ENCODE data around the gene ZNF761. TPM values are rescaled to one million over a fixed set of nuclear protein-coding genes. Genes with fewer than 3 reads are reported as not detected.
"Not testable (repeated sequence)": the region's sequence is repeated elsewhere in the genome, so short reads cannot be mapped to it uniquely, and the experiment has no call there.

ZNF761 gene
- total RNA-seq, 4 donors from 2014 or later: 6.7 to 8.4 (median 7.4) TPM

DNA sequence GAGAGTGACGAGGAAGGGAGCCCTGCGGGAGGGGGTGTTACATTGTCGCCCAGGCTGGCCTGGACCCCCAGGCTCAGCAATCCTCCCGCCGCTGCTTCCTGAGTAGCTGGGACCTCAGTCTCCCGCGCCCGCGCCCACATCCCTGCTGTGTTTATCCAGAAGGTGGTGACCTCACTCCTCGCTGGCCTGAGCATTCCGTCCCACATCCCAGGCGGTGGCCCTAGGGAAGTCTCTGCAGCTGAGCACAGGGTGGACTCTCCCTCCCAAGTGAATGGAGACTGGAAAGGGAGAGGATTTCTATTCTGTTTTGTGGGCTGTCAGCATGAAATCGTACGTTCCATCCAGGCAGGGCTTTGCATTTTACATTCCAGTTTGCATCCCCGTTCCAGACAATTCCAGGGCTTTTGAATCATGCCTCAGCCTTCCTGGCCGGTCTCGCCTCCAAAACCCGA is 37.2 kb upstream of the ZNF761 start:
- intact Hi-C loops (cut with DNase I): loop anchor here (2.0 to 10.0 kb wide), 2 partner anchors 30 to 200 kb away; partner anchors contain the start of genes ZNF525 and ZNF665
- Histone ChIP-seq H3K4me3 (peak overlapping the region; percentile 65 to 85 (median 74)), H3K9me3 (no peaks in the 10 kb centered on the region), H3K27me3 (no peaks in the 10 kb centered on the region), H3K27ac (replicated peaks in 1 of 4) (peak overlapping the region; percentile 79 to 89 (median 84)), H3K36me3 (peaks cover 0 to 18% (median 11%) of the 10 kb centered on the region in 4 donors), H3K4me1 (peaks cover 8 to 30% (median 26%) of the 10 kb centered on the region in 4 donors)
- 2% methylated on average over 18 of the region's 18 CpGs for WGBS
- DNase-seq (ENCODE audit: extremely low spot score): peak; percentile 91
- TF ChIP-seq POLR2AphosphoS5 (IDR thresholded peaks at IDR 0.05) (no peak), POLR2A (IDR thresholded peaks at IDR 0.05; ENCODE audit: low read depth) (no peak), EP300 (IDR thresholded peaks at IDR 0.05) (no peak)
- TF ChIP-seq, protein P1, sequence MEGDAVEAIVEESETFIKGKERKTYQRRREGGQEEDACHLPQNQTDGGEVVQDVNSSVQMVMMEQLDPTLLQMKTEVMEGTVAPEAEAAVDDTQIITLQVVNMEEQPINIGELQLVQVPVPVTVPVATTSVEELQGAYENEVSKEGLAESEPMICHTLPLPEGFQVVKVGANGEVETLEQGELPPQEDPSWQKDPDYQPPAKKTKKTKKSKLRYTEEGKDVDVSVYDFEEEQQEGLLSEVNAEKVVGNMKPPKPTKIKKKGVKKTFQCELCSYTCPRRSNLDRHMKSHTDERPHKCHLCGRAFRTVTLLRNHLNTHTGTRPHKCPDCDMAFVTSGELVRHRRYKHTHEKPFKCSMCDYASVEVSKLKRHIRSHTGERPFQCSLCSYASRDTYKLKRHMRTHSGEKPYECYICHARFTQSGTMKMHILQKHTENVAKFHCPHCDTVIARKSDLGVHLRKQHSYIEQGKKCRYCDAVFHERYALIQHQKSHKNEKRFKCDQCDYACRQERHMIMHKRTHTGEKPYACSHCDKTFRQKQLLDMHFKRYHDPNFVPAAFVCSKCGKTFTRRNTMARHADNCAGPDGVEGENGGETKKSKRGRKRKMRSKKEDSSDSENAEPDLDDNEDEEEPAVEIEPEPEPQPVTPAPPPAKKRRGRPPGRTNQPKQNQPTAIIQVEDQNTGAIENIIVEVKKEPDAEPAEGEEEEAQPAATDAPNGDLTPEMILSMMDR (IDR thresholded peaks at IDR 0.05): no peak

DNA sequence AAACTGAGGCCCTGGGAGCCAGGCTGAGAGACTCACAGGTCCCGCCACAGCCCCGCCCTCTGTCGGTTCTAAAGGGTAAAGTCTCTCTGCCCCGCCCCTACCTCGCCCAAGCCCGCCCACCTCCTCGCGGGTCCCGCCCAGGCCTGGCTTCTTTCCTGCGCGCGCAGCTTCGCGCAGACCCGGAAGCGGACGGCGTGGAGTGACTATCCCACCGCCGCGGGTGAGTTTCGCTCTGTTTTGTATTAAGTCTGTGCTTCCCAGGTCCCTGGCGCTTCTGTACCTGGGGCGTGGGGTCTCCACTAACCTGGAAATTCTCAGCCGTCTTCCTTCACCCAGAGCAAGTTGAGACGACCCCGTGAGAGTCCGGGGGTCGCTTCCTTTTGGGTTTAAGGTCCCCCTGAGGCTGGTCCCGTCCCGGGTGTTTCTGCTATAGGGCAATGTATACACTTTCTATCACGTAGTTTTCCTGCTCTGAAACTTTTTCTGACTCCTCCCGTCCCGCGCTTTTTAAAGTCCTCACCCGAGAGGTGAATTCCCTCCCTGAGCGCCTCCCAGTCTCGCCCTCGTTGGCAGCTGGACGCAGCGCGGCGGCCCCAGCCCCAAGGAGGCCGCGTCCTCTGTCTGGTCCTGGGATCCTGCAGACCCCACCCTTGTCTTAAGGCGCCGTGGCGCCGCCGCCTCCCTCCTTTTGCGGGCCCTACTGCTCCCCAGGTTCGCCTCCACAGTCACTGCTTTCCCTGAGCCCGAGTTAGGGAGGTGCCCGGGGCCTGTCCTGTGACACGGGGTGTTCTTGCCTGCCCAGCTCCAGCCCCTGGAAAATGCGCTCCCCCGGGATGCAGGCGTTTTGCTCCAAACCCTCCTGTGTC is 36.6 kb upstream of the ZNF761 start, which contains the start of gene ZNF765:
TSS of gene ZNF765 (plus strand) at position 176 of the 866 bp plus-strand sequence. CDS start 2,867 bp downstream, outside the sequence.
- WGBS: under 1% methylated on average over 48 of the region's 58 CpGs
- intact Hi-C loops (cut with DNase I): loop anchor here (2.0 to 10.0 kb wide), 2 partner anchors 30 to 200 kb away; partner anchors contain the start of genes ZNF525 and ZNF665
- DNase-seq (ENCODE audit: extremely low spot score): peak; percentile 99

DNA sequence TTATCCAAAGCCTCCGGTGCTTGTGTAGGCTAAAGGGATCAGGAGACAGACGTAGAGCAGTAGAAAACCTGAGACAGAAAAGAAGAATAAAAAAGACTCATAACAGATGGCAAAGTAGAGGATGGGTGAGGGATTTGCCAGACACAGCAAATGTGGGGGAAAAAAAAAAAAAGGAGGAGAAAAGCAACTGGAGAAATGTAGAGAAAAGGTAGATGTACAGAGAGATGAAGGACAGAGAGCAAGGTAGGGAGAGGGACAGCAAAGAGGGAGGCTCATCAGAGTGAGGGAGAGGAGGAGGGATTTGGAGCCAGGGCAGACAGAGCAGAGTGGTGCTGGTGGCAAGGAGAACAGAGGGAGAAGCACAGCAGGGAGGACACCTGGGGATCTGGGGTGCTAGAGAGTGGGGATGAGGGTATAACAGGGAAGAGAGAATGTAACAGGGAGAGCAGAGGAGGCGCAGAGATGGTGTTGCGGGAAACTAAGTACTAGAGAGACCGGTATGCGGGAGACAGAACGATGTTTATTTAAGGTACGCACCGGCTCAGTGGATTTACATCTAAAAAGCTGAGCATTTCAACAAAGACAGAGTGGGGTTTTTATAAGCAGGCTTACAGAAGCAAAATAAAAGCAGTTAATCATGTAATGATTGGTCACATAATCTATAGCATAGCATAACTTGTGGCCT is 35.8 kb upstream of the ZNF761 start:
- not testable (repeated sequence) for H3K9me3 ChIP-seq; DNase-seq (ENCODE audit: extremely low spot score); H3K27me3 ChIP-seq
- Histone ChIP-seq H3K4me1 (peaks cover 8 to 28% (median 25%) of the 10 kb centered on the region in 4 donors), H3K36me3 (peaks cover 10 to 31% (median 21%) of the 10 kb centered on the region in 4 donors), H3K27ac (replicated peaks in 1 of 4) (peak overlapping the region; percentile 79 to 89 (median 84)), H3K4me3 (peak overlapping the region; percentile 65 to 85 (median 74))
- intact Hi-C loops (cut with DNase I): loop anchor here (2.0 to 10.0 kb wide), 2 partner anchors 31 to 201 kb away; partner anchors contain the start of genes ZNF525 and ZNF665
- 12% methylated on average over 9 of the region's 9 CpGs for WGBS

More for the DNA sequence above, 36.6 kb upstream of the ZNF761 start, which contains the start of gene ZNF765:
- Histone ChIP-seq H3K27ac (replicated peaks in 1 of 4) (peak within 1 kb of the TSS; percentile 79 to 89 (median 84)), H3K9me3 (no peaks in the 10 kb centered on the region), H3K27me3 (no peaks in the 10 kb centered on the region), H3K4me3 (peak within 1 kb of the TSS; percentile 65 to 85 (median 74)), H3K36me3 (peaks cover 6 to 24% (median 17%) of the 10 kb centered on the region in 4 donors), H3K4me1 (peaks cover 8 to 28% (median 25%) of the 10 kb centered on the region in 4 donors)
- TF ChIP-seq EP300 (IDR thresholded peaks at IDR 0.05) (no peak), POLR2AphosphoS5 (IDR thresholded peaks at IDR 0.05) (peak; percentile 89 to 94), POLR2A (IDR thresholded peaks at IDR 0.05; ENCODE audit: low read depth) (peak; percentile 48)
- TF ChIP-seq, protein P1 (IDR thresholded peaks at IDR 0.05): peak; percentile 47 to 62 (median 49)

DNA sequence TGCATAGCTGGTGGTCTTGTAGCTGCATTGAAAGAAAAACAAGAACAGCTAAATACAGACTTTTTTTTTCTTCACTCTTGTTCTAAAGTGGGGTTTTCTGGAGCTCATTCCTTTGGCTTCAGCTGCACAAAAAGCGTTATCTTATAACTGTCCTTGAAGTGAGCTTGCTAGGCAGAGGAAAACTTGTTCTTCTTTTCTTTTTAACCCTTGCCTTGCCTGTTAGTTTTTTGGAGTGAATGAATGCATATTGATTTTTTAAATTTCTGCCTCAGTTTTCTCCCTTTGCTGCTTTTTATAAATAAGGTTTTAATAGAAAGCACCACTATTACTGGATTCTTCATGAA is 35.3 kb upstream of the ZNF761 start:
- H3K27ac ChIP-seq (replicated peaks in 1 of 4): no peak overlapping the region
- 22% methylated on average over 1 of the region's 1 CpG for WGBS
- intact Hi-C loops (cut with DNase I): loop anchor here (10.0 kb wide), 1 partner anchor 202 kb away; the partner anchor contains the start of gene ZNF665
- no peaks in the 10 kb centered on the region for H3K9me3 ChIP-seq
- DNase-seq (ENCODE audit: extremely low spot score): no peak
- TF ChIP-seq, protein P1 (IDR thresholded peaks at IDR 0.05): no peak
- no peak for TF ChIP-seq POLR2A (IDR thresholded peaks at IDR 0.05; ENCODE audit: low read depth)
- no peak for TF ChIP-seq EP300 (IDR thresholded peaks at IDR 0.05)
- TF ChIP-seq POLR2AphosphoS5 (IDR thresholded peaks at IDR 0.05): no peak
- H3K4me1 ChIP-seq: peaks cover 8 to 28% (median 25%) of the 10 kb centered on the region in 4 donors
- peaks cover 12 to 34% (median 23%) of the 10 kb centered on the region in 4 donors for H3K36me3 ChIP-seq
- H3K4me3 ChIP-seq: peak overlapping the region in 3 of 4 donors; percentile 65 to 77 (median 72)
- H3K27me3 ChIP-seq: no peaks in the 10 kb centered on the region

DNA sequence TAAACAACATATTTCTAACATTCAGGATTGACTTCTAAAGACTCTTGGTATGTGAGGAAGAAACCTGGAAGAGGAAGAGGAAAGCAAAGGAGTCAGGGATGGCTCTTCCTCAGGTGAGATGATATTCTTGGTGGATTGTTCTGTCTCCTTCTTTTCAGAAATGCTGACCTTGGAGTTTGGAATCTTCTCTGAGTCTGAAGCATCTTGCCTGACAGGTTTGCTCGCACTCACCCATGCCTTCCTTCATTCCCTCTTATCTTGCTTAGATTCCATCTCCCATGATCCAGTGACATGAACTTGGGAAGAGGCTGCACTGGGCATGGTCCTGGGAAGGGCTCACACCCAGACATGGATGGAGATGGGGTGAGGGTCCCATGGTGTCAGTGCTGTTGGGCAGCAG is 33.9 kb upstream of the ZNF761 start:
- intact Hi-C loops (cut with DNase I): loop anchor here (10.0 kb wide), 1 partner anchor 203 kb away; the partner anchor contains the start of gene ZNF665
- H3K4me1 ChIP-seq: peaks cover 8 to 28% (median 25%) of the 10 kb centered on the region in 4 donors
- H3K9me3 ChIP-seq; H3K27ac ChIP-seq (replicated peaks in 1 of 4); H3K27me3 ChIP-seq; H3K4me3 ChIP-seq; DNase-seq (ENCODE audit: extremely low spot score): not testable (repeated sequence)
- 100% methylated on average over 1 of the region's 1 CpG for WGBS
- H3K36me3 ChIP-seq: peaks cover 23 to 46% (median 35%) of the 10 kb centered on the region in 4 donors

All from esophagus muscularis mucosa (tissue), 4 donors.